Stomach (tissue), 4 donors: ENCODE data around the gene ZNF672.

Experiments used
- CTCF ChIP-seq, 7 experiments: fragments of 450-650 bp in 4 of 7; fragments of 200-600 bp in 3 of 7; sonication (generic) in 3 of 7; IDR thresholded peaks; one replicate each; pipeline ENCODE4 v1.5.1; 2016 to 2019; ENCODE audit warnings: antibody characterized with exemption in 7 of 7, control low read depth in 2 of 7, mild to moderate bottlenecking in 1 of 7
- POLR2A ChIP-seq, 4 donors: fragments of 450-650 bp; IDR thresholded peaks; one replicate each; pipeline ENCODE4 v1.6.1; 2016; ENCODE audit warnings: antibody characterized with exemption in 4 of 4, control low read depth in 2 of 4, mild to moderate bottlenecking in 1 of 4, moderate library complexity in 1 of 4

- TF ChIP-seq POLR2A (IDR thresholded peaks at IDR 0.05) (no peak), CTCF (IDR thresholded peaks at IDR 0.05) (no peak)
Measured at GRCh38 chr1:248862695-248862997, 24.6 kb downstream of the ZNF672 start.
